ENCODE measurements around the gene PTPRR.

The PTPRR gene

DNA sequence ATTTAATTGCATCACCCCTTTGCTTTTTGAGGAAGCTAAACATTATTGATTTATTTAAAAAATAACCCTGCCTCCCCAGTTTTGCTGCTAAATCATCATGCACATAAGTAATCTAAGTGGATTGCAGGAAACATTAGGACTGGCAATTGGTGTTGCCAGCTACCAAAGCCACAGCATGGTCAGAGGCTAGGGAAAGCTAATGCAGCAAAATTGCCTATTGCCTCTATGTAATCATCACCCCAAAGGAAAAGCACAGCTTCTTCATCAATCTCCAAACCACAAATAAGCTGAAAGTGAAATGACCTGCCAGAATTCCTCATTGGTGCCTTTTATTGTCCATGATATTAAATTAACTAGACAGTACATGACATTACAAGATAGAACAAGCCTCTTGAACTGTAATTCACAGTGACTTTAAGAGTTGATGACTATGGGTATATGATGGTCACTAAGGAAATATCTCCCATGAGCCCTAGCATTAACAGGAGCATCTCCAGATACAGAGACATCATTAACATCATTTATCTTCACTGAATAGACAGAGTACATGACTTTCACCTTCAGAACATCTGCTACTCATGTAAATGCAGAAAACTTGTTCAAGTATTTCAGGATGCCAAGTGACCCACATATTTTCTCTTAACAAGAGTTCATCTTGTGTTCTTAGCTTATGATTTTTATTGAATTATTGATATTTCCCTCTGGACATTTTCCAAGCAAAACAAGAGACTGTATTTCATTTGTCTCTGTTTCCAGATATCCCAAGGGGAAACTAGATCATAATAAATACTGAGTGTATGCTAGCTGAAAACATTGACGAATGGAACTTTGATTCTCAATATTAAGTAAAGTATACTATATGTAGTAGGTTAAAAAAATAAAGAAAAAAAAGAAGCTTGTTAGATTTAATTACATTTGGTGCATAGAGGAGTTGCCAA, 29.4 kb downstream of the PTPRR start:
- H2AFZ ChIP-seq (ENCODE audit: low read depth, low read length, severe bottlenecking), result no peak overlapping the region
- no peaks in the 10 kb centered on the region for H4K20me1 ChIP-seq (ENCODE audit: low read depth, low read length)
- TF ChIP-seq, protein P1, sequence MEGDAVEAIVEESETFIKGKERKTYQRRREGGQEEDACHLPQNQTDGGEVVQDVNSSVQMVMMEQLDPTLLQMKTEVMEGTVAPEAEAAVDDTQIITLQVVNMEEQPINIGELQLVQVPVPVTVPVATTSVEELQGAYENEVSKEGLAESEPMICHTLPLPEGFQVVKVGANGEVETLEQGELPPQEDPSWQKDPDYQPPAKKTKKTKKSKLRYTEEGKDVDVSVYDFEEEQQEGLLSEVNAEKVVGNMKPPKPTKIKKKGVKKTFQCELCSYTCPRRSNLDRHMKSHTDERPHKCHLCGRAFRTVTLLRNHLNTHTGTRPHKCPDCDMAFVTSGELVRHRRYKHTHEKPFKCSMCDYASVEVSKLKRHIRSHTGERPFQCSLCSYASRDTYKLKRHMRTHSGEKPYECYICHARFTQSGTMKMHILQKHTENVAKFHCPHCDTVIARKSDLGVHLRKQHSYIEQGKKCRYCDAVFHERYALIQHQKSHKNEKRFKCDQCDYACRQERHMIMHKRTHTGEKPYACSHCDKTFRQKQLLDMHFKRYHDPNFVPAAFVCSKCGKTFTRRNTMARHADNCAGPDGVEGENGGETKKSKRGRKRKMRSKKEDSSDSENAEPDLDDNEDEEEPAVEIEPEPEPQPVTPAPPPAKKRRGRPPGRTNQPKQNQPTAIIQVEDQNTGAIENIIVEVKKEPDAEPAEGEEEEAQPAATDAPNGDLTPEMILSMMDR (IDR thresholded peaks at IDR 0.05; ENCODE audit: insufficient read depth, low read length, poor library complexity, severe bottlenecking), result no peak
- TF ChIP-seq EZH2phosphoT487 (conservative IDR thresholded peaks at IDR 0.05; ENCODE audit: low read length), result no peak

DNA sequence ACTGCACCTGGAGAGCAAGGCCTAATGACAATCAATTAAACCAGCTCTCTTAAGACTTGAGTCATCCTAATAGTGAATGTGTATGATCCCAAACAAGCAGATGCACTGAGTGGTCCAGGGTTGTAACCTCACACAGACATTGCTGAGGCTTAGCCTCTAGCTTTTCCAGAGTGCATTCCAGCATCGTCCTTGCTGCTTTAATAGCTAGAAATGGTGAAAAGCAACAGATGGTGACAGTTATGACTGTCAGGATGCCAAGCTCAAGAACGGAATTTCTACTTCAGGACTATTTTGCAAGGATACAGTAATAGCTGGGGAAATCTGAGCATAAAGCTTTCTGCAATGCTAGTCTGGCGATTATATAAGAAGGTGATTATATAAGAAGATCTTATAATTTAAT, 34.6 kb downstream of the PTPRR start:
- no peaks in the 10 kb centered on the region for H3K36me3 ChIP-seq (ENCODE audit: low read length)
- no peak overlapping the region for H2AFZ ChIP-seq (ENCODE audit: low read depth, low read length, severe bottlenecking)
- H3K9me3 ChIP-seq (ENCODE audit: insufficient read depth, low read length), result no peaks in the 10 kb centered on the region
- no peaks in the 10 kb centered on the region for H3K79me2 ChIP-seq (ENCODE audit: insufficient read depth, low read length)
- H3K4me2 ChIP-seq (ENCODE audit: low read depth, low read length, poor library complexity, severe bottlenecking), result no peak overlapping the region
- H3K27ac ChIP-seq (ENCODE audit: low read depth, low read length), result no peak overlapping the region
- H3K27me3 ChIP-seq (ENCODE audit: low read length), result no peaks in the 10 kb centered on the region
- H3K4me3 ChIP-seq (ENCODE audit: insufficient read depth, low read length, poor library complexity, severe bottlenecking), result no peak overlapping the region
- TF ChIP-seq EZH2phosphoT487 (conservative IDR thresholded peaks at IDR 0.05; ENCODE audit: low read length), result no peak
- TF ChIP-seq, protein P1 (IDR thresholded peaks at IDR 0.05; ENCODE audit: insufficient read depth, low read length, poor library complexity, severe bottlenecking), result no peak
- H3F3A ChIP-seq (ENCODE audit: insufficient read depth), result no peaks in the 10 kb centered on the region
- no peaks in the 10 kb centered on the region for H4K20me1 ChIP-seq (ENCODE audit: low read depth, low read length)
- H3K9ac ChIP-seq (ENCODE audit: low read length), result no peak overlapping the region
- H3K9me2 ChIP-seq (replicated peaks; ENCODE audit: insufficient read depth, low read length), result no peaks in the 10 kb centered on the region

More for the DNA sequence above, 29.4 kb downstream of the PTPRR start:
- H3K27me3 ChIP-seq (ENCODE audit: low read length), result no peaks in the 10 kb centered on the region
- no peaks in the 10 kb centered on the region for H3K79me2 ChIP-seq (ENCODE audit: insufficient read depth, low read length)
- H3K9ac ChIP-seq (ENCODE audit: low read length), result no peak overlapping the region
- no peaks in the 10 kb centered on the region for H3K9me2 ChIP-seq (replicated peaks; ENCODE audit: insufficient read depth, low read length)
- no peaks in the 10 kb centered on the region for H3K9me3 ChIP-seq (ENCODE audit: insufficient read depth, low read length)
- H3K36me3 ChIP-seq (ENCODE audit: low read length), result no peaks in the 10 kb centered on the region
- H3K4me3 ChIP-seq (ENCODE audit: insufficient read depth, low read length, poor library complexity, severe bottlenecking), result no peak overlapping the region
- H3K27ac ChIP-seq (ENCODE audit: low read depth, low read length), result no peak overlapping the region
- no peak overlapping the region for H3K4me2 ChIP-seq (ENCODE audit: low read depth, low read length, poor library complexity, severe bottlenecking)
- no peaks in the 10 kb centered on the region for H3F3A ChIP-seq (ENCODE audit: insufficient read depth)

GRCh38 chr12:70883855-70884254, 36.7 kb downstream of the PTPRR start:
- no peak overlapping the region for H3K9ac ChIP-seq (ENCODE audit: low read length)
- no peak overlapping the region for H3K27ac ChIP-seq (ENCODE audit: low read depth, low read length)
- no peaks in the 10 kb centered on the region for H3F3A ChIP-seq (ENCODE audit: insufficient read depth)
- TF ChIP-seq, protein P1 (IDR thresholded peaks at IDR 0.05; ENCODE audit: insufficient read depth, low read length, poor library complexity, severe bottlenecking), result no peak
- H3K27me3 ChIP-seq (ENCODE audit: low read length), result no peaks in the 10 kb centered on the region
- H4K20me1 ChIP-seq (ENCODE audit: low read depth, low read length), result no peaks in the 10 kb centered on the region
- H3K9me2 ChIP-seq (replicated peaks; ENCODE audit: insufficient read depth, low read length), result no peaks in the 10 kb centered on the region
- no peaks in the 10 kb centered on the region for H3K79me2 ChIP-seq (ENCODE audit: insufficient read depth, low read length)
- H3K4me2 ChIP-seq (ENCODE audit: low read depth, low read length, poor library complexity, severe bottlenecking), result no peak overlapping the region
- no peak overlapping the region for H2AFZ ChIP-seq (ENCODE audit: low read depth, low read length, severe bottlenecking)
- H3K36me3 ChIP-seq (ENCODE audit: low read length), result no peaks in the 10 kb centered on the region
- H3K4me3 ChIP-seq (ENCODE audit: insufficient read depth, low read length, poor library complexity, severe bottlenecking), result no peak overlapping the region
- H3K9me3 ChIP-seq (ENCODE audit: insufficient read depth, low read length), result no peaks in the 10 kb centered on the region

Data from SU-DHL-6 (cell line).